ENCODE results near the gene USP32.
A peak's percentile ranks its signal among the peaks of the same experiment; 100 is the strongest.

The USP32 gene

DNA sequence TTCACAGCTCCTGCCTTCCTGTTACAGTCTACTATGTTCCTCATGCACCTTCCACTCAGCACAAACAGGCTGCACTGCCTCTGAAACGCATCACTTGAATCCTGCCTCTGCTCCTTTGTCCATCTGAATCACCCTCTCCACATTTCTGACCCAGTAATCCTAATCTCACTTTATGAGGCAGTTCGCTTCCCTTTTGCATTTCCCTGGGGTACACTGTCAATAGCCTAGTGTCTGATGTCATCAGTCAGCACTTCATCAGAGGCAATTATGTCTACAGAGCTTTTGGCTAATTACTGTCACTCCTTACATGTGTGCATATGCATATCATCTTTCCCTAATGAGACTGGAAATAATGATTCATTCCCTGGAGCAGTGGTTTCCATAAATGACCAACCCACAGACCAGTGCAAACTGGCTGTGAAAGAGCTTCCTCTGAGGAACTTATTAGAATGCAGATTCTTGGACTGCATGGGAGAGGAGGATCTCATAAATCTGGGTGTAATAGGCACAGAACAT lies 218.6 kb downstream of the USP32 start:
- TF ChIP-seq, protein P1, sequence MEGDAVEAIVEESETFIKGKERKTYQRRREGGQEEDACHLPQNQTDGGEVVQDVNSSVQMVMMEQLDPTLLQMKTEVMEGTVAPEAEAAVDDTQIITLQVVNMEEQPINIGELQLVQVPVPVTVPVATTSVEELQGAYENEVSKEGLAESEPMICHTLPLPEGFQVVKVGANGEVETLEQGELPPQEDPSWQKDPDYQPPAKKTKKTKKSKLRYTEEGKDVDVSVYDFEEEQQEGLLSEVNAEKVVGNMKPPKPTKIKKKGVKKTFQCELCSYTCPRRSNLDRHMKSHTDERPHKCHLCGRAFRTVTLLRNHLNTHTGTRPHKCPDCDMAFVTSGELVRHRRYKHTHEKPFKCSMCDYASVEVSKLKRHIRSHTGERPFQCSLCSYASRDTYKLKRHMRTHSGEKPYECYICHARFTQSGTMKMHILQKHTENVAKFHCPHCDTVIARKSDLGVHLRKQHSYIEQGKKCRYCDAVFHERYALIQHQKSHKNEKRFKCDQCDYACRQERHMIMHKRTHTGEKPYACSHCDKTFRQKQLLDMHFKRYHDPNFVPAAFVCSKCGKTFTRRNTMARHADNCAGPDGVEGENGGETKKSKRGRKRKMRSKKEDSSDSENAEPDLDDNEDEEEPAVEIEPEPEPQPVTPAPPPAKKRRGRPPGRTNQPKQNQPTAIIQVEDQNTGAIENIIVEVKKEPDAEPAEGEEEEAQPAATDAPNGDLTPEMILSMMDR (conservative IDR thresholded peaks at IDR 0.05; ENCODE audit: control insufficient read depth, insufficient read depth, low read depth, low read length): no peak
- peak; percentile 73 for DNase-seq (ENCODE audit: low read depth)

GRCh38 chr17:60171753-60172079 lies 220.2 kb downstream of the USP32 start:
- no peak for DNase-seq (ENCODE audit: low read depth)
- TF ChIP-seq, protein P1 (conservative IDR thresholded peaks at IDR 0.05; ENCODE audit: control insufficient read depth, insufficient read depth, low read depth, low read length): no peak
- H3K4me3 ChIP-seq (ENCODE audit: control insufficient read depth, low read depth, low read length): no peak overlapping the region

More for the DNA sequence above, 218.6 kb downstream of the USP32 start:
- H3K4me3 ChIP-seq (ENCODE audit: control insufficient read depth, low read depth, low read length): no peak overlapping the region

- H3K4me3 ChIP-seq (ENCODE audit: control insufficient read depth, low read depth, low read length): no peak overlapping the region
- DNase-seq (ENCODE audit: low read depth): peak; percentile 23
- TF ChIP-seq, protein P1 (conservative IDR thresholded peaks at IDR 0.05; ENCODE audit: control insufficient read depth, insufficient read depth, low read depth, low read length): no peak
These were observed 220.8 kb downstream of the USP32 start for GRCh38 chr17:60170835-60171752.

- TF ChIP-seq, protein P1 (conservative IDR thresholded peaks at IDR 0.05; ENCODE audit: control insufficient read depth, insufficient read depth, low read depth, low read length): no peak
- no peak overlapping the region for H3K4me3 ChIP-seq (ENCODE audit: control insufficient read depth, low read depth, low read length)
- peak; percentile 57 for DNase-seq (ENCODE audit: low read depth)
These were observed 221.8 kb downstream of the USP32 start for GRCh38 chr17:60169921-60170817.

- DNase-seq (ENCODE audit: low read depth): no peak
- TF ChIP-seq, protein P1 (conservative IDR thresholded peaks at IDR 0.05; ENCODE audit: control insufficient read depth, insufficient read depth, low read depth, low read length): no peak
- no peak overlapping the region for H3K4me3 ChIP-seq (ENCODE audit: control insufficient read depth, low read depth, low read length)
These were observed 223.3 kb downstream of the USP32 start for GRCh38 chr17:60168654-60169053.

GRCh38 chr17:60167065-60167741 lies 224.7 kb downstream of the USP32 start:
- TF ChIP-seq, protein P1 (conservative IDR thresholded peaks at IDR 0.05; ENCODE audit: control insufficient read depth, insufficient read depth, low read depth, low read length): no peak
- no peak overlapping the region for H3K4me3 ChIP-seq (ENCODE audit: control insufficient read depth, low read depth, low read length)
- peak; percentile 28 for DNase-seq (ENCODE audit: low read depth)
